Panc1 (cell line): Measurements from ENCODE around the gene ASPM.

Experiments used
- POLR2AphosphoS5 ChIP-seq: IDR thresholded peaks from 2 replicates; pipeline ENCODE4 v1.6.1; 2012; ENCODE audit warnings: mild to moderate bottlenecking, low read depth, low read length, moderate library complexity
- REST ChIP-seq, 2 experiments: IDR thresholded peaks; 2 replicates each; pipeline ENCODE4 v1.6.1; 2011 to 2012; ENCODE audit warnings: low read depth in 2 of 2, control low read depth in 1 of 2, low read length in 1 of 2, mild to moderate bottlenecking in 1 of 2, moderate library complexity in 1 of 2; ENCODE audit not compliant: insufficient read depth in 1 of 2
- SIN3A ChIP-seq: IDR thresholded peaks from 2 replicates; pipeline ENCODE4 v1.6.1; 2012; ENCODE audit warnings: low read depth, mild to moderate bottlenecking, low read length, moderate library complexity, borderline replicate concordance; ENCODE audit not compliant: insufficient read depth
- TCF7L2 ChIP-seq: IDR thresholded peaks from 2 replicates; pipeline ENCODE4 v1.6.1; 2011; ENCODE audit warnings: mild to moderate bottlenecking, low read depth, low read length, inconsistent platforms
- TF ChIP-seq, protein P1 (sequence below): fragments of 450-650 bp; IDR thresholded peaks from 2 replicates; pipeline ENCODE4 v1.5.1; 2017; ENCODE audit warnings: mild to moderate bottlenecking

GRCh38 chr1:197096137-197096536, 50.3 kb downstream of the ASPM start:
- TF ChIP-seq, protein P1, sequence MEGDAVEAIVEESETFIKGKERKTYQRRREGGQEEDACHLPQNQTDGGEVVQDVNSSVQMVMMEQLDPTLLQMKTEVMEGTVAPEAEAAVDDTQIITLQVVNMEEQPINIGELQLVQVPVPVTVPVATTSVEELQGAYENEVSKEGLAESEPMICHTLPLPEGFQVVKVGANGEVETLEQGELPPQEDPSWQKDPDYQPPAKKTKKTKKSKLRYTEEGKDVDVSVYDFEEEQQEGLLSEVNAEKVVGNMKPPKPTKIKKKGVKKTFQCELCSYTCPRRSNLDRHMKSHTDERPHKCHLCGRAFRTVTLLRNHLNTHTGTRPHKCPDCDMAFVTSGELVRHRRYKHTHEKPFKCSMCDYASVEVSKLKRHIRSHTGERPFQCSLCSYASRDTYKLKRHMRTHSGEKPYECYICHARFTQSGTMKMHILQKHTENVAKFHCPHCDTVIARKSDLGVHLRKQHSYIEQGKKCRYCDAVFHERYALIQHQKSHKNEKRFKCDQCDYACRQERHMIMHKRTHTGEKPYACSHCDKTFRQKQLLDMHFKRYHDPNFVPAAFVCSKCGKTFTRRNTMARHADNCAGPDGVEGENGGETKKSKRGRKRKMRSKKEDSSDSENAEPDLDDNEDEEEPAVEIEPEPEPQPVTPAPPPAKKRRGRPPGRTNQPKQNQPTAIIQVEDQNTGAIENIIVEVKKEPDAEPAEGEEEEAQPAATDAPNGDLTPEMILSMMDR = no peak
- no peak for TF ChIP-seq POLR2AphosphoS5
- no peak for TF ChIP-seq REST (IDR thresholded peaks at IDR 0.05; ENCODE audit: insufficient read depth in 1 of 2, low read depth in 2 of 2, low read length in 1 of 2)
- TF ChIP-seq SIN3A = no peak
- no peak for TF ChIP-seq TCF7L2
